HG02759 (cell line): Measurements from ENCODE around the gene TMEM115.

Source experiments
- ATAC-seq: cut with Tn5 transposase; IDR thresholded peaks from one replicate; pipeline ENCODE4 v1.9.1; 2021; ENCODE audit warnings: mild to moderate bottlenecking, moderate library complexity; ENCODE audit not compliant: unreplicated experiment

Gene TMEM115, protein sequence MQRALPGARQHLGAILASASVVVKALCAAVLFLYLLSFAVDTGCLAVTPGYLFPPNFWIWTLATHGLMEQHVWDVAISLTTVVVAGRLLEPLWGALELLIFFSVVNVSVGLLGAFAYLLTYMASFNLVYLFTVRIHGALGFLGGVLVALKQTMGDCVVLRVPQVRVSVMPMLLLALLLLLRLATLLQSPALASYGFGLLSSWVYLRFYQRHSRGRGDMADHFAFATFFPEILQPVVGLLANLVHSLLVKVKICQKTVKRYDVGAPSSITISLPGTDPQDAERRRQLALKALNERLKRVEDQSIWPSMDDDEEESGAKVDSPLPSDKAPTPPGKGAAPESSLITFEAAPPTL

GRCh38 chr3:50358911-50359759 lies at the start of gene TMEM115:
TMEM115 (minus strand) TSS chr3:50359521; CDS start chr3:50359063, 458 bp downstream.
- ATAC-seq = peak; percentile 98

- ATAC-seq = no peak
Measured at GRCh38 chr3:50408443-50408944, 49.2 kb upstream of the TMEM115 start.

GRCh38 chr3:50406487-50406886 lies 47.2 kb upstream of the TMEM115 start:
- ATAC-seq = no peak

DNA sequence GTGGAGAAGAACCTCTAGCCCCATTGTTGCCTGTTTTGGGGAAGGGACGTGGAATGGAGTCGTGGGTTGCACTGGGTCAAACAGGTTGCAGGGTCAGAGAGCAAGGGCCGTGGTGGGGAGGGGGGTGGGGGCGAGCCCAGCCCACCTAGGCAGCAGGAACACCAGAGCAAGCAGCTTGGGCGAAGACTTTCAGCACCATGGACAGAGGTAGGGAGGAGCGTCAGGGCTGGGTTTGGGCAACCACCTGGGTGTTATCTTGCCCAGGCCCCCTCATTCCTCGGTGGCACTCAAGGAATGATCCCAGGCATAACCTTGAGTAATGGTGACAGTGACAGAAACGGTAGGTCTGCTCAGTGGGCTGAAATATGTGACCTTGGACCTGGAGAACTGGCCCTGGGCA lies 45.9 kb upstream of the TMEM115 start:
- no peak for ATAC-seq

GRCh38 chr3:50401978-50402595 lies 42.8 kb upstream of the TMEM115 start:
- ATAC-seq = no peak

GRCh38 chr3:50396502-50396901 lies 37.2 kb upstream of the TMEM115 start:
- ATAC-seq = no peak

GRCh38 chr3:50395070-50395860 lies 35.9 kb upstream of the TMEM115 start:
- ATAC-seq = no peak

- no peak for ATAC-seq
Measured at GRCh38 chr3:50393061-50393460, 33.7 kb upstream of the TMEM115 start.

DNA sequence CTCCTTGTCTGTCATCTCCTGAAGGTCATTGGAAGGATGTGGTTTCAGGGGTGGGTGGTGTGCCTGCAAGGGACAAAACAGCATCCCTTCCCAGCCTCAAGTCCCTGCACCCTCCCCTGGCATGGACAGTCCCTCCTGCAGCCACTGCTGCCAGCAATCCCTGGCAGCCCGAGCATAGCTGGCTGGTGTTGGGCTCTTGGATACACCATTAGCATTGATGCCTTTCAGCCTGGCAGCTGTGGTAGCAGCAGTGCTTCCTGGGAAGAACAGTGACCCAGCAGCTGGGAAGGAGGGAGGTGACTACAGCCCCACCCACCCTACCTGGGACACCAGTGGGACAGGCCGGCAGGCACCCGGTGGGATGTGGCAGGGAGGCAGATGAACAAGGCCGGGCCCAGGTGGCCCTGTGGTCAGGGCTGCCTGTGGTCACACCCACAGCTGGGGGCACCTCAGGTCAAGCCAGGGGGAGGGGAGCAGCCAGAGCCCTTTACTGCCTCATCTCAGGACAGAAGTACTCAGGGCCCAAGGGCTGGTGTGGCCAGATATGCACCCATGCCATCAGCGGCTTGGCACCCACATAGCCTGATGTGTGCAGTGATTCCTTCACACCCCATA lies 32.9 kb upstream of the TMEM115 start:
- ATAC-seq = no peak

- ATAC-seq = no peak
Measured at GRCh38 chr3:50390508-50391224, 31.3 kb upstream of the TMEM115 start.

DNA sequence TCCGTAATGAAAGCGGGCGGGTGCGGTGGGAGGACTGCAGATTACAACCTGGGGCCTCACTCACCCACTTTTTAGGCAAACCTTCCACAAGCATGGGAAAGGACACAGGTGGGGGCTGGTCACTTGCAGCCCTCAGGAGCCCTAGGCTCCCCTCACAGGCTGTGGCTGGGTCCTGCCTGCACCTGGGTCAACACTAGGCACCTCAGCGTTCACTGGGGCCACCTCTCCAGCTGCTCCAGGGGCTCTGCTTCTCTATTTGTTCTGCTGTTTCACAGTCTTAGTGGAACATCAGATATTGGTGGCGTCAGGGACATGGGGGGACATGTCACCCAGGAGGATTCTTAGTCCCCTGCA lies 30.1 kb upstream of the TMEM115 start:
- no peak for ATAC-seq

DNA sequence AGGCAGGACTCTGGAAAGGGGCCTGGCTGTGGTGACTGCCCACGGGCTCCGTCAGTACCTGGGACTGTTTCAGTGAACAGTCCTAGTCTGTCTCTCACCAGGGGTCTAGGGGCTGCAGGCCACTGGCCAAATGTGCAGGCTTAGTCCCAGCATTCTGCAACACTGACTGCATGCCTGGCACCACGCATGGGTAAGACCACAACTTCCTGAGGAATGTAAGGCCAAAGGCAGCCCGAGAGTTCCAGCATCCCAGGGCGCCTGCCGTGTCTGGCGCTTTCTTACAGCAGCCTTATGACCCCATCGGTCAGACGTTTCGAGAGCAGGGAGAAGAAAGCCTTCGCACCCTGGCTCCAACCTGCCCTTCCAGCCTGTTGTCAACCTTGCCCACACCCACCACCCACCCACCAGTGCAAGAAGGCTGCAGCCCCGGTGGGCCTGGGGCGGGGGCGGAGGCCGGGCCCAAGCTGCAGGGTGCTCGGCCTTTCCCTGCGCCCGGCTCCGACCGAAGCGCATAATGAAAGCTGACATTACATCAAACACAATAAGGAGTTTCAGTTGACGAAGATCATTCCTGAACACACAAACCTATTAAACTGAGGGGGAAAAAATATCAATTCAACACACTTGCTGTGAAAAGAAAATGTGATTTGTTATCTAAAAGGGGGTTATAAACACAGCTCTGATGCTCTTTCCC lies 29.5 kb upstream of the TMEM115 start:
- ATAC-seq = no peak

DNA sequence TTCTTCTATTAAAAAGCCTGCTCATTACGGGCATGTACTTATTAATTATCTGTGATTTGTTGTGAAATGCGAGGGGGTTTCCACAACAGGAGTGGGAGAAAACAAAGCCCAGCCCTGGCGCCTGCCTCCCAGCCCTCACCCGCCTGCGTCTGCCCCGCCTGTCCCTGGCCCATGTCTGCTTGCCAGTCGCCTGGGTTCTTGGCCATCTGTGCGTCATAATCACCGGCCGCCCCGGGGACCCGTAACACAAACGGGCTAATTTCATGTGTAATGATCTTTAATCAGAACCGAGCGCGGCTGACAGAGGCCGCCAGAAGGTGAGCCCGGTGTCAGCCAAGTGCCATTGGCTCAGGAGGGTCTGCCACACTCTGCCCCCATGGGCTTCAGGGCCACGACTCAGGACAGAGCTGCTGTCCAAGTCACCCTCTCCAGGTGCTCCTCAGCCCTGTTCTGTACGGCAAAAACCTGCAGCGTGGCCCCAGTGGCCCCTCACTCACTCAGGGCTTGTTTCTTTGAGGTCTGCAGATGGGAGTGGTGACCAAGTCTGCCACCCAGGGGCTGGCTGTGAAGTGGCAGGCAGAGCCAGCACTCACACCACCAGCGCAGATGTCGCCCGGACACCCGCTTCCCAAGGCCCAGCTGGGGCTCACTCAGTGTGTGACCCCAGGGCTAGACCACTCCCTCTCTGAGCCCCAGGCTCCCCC lies 28.8 kb upstream of the TMEM115 start:
- ATAC-seq = no peak

DNA sequence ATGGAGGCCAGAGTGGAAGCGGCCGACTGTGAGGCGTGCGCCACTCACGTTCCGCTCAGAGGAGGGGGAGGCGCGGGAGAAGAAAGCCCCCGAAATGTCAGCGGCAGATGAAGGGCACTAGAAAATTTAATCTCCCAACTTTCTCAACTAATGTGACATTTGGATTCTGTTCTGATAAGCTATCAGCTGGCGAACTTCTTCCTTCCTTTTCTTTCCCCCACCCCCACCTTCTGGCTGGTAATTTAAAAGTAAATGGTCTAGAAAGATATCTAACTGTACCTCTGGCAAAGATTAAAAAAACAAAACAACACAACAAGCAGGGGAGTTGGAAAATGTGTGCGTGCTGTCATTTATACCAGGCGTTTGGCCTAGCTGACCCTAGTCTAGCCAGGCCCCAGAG lies 26.4 kb upstream of the TMEM115 start:
- no peak for ATAC-seq

GRCh38 chr3:50383750-50384149 lies 24.4 kb upstream of the TMEM115 start:
- ATAC-seq = no peak

- no peak for ATAC-seq
Measured at GRCh38 chr3:50382722-50383121, 23.4 kb upstream of the TMEM115 start.

DNA sequence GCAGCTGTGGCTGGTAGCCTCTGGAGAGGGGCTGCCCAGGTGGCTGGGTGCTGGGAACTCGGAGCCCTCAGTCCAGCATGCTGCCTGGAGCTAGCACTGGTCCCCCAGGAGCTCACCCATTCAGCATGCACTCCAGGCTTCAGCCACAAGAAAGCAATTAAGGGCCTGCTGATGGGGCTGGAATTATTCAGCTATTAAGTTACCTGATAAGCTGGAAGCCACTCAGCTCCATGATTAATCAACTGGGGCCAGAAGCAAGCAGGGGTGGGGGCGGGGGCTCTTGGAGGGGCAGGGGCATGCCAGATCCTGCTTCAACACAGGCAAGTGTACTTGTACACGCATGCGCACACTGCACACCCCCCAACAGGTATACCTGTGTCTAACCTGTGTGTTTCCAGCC lies 22.1 kb upstream of the TMEM115 start:
- no peak for ATAC-seq

- no peak for ATAC-seq
Measured at GRCh38 chr3:50380405-50381085, 21.2 kb upstream of the TMEM115 start.
